ENCODE results near the gene PACRG.

GRCh38 chr6:162921510-162922040 is 193.8 kb downstream of the PACRG start:
- TF ChIP-seq POLR2A (IDR thresholded peaks at IDR 0.05) = no peak
- TF ChIP-seq, protein P1, sequence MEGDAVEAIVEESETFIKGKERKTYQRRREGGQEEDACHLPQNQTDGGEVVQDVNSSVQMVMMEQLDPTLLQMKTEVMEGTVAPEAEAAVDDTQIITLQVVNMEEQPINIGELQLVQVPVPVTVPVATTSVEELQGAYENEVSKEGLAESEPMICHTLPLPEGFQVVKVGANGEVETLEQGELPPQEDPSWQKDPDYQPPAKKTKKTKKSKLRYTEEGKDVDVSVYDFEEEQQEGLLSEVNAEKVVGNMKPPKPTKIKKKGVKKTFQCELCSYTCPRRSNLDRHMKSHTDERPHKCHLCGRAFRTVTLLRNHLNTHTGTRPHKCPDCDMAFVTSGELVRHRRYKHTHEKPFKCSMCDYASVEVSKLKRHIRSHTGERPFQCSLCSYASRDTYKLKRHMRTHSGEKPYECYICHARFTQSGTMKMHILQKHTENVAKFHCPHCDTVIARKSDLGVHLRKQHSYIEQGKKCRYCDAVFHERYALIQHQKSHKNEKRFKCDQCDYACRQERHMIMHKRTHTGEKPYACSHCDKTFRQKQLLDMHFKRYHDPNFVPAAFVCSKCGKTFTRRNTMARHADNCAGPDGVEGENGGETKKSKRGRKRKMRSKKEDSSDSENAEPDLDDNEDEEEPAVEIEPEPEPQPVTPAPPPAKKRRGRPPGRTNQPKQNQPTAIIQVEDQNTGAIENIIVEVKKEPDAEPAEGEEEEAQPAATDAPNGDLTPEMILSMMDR (IDR thresholded peaks at IDR 0.05) = no peak
